ENCODE results near the gene FARP1. TPM values are rescaled to one million over a fixed set of nuclear protein-coding genes. Genes with fewer than 3 reads are reported as not detected.

Gene FARP1
- total and polyA plus RNA-seq, 2 of the 8 experiments (the other 6 are each of a cell fraction or from before 2014, with no cell fraction given), result 24.7 to 104 TPM

- H3K9ac ChIP-seq (replicated peaks in 1 of 4; ENCODE audit: extremely low read depth in 1 of 4, low read depth in 3 of 4, low read length in 3 of 4), result no peak overlapping the region; a peak in 1 of 7 replicates
- POLR2A ChIA-PET (ENCODE audit: partially characterized antibody), result interaction anchor here (0.8 to 1.4 kb wide), 5 partner anchors 8 to 221 kb away, joined by 3 to 4 read pairs (median 3); no protein-coding TSS in a partner anchor
- no peak overlapping the region for H2AFZ ChIP-seq (ENCODE audit: low read length)
- no peak for FAIRE-seq
- H3K14ac ChIP-seq (ENCODE audit: insufficient read length), result no peak overlapping the region
- H2BK120ac ChIP-seq (replicated peaks; ENCODE audit: low read depth, low read length), result no peak overlapping the region
- no peak overlapping the region for H3K56ac ChIP-seq (replicated peaks; ENCODE audit: insufficient read length, low read depth, low read length)
- no peak for DNase-seq (ENCODE audit: low read depth in 1 of 2, low spot score in 2 of 2)
- H3K4me1 ChIP-seq (replicated peaks in 1 of 4; ENCODE audit: control insufficient read depth in 3 of 4, insufficient read depth in 4 of 4, low read length in 3 of 4), result peaks cover 7 to 21% (median 10%) of the 10 kb centered on the region in 4 experiments
- H3K36me3 ChIP-seq (ENCODE audit: control insufficient read depth in 2 of 4, insufficient read depth in 4 of 4, low read length in 3 of 4), result peaks cover 5 to 58% (median 12%) of the 10 kb centered on the region in 4 experiments; a peak in 6 of 8 replicates
- no peak overlapping the region for H2BK5ac ChIP-seq (ENCODE audit: low read depth, low read length)
- no peak overlapping the region for H2BK15ac ChIP-seq (ENCODE audit: low read length)
- no peak overlapping the region for H3K23ac ChIP-seq (ENCODE audit: insufficient read length)
- no peaks in the 10 kb centered on the region for H3K27me3 ChIP-seq (replicated peaks in 1 of 4; ENCODE audit: control insufficient read depth in 3 of 4, extremely low read depth in 1 of 4, insufficient read depth in 3 of 4, low read length in 3 of 4)
- H2BK12ac ChIP-seq (ENCODE audit: low read depth, low read length), result no peak overlapping the region
- H4K91ac ChIP-seq (replicated peaks; ENCODE audit: insufficient read length, low read length), result no peak overlapping the region
- no peaks in the 10 kb centered on the region; the same call in 1 of the 2 replicates for H3K79me1 ChIP-seq (ENCODE audit: low read depth, low read length)
- no peak overlapping the region for H3K4me3 ChIP-seq (ENCODE audit: extremely low read depth in 1 of 4, insufficient read depth in 2 of 4, low read depth in 3 of 4, low read length in 4 of 4)
- no peaks in the 10 kb centered on the region for H3K9me3 ChIP-seq (ENCODE audit: insufficient read depth in 2 of 2, low read depth in 1 of 2, low read length in 1 of 2)
- no peak overlapping the region for H2AK5ac ChIP-seq (ENCODE audit: low read depth, low read length)
- no peaks in the 10 kb centered on the region for H3K23me2 ChIP-seq (ENCODE audit: low read depth, low read length)
- no peaks in the 10 kb centered on the region for H3K79me2 ChIP-seq (ENCODE audit: control insufficient read depth in 1 of 2, insufficient read depth in 2 of 2, low read length in 2 of 2)
- H3K27ac ChIP-seq (ENCODE audit: low read depth, low read length), result no peak overlapping the region; the same call in 1 of the 2 replicates
- 69% methylated on average over 1 of the region's 1 CpG; no CpG with 5 or more reads in 1 of the 2 experiments for WGBS, 2 experiments (ENCODE audit: extremely low coverage in 1 of 2, insufficient coverage in 1 of 2, insufficient read length in 1 of 2, insufficient replicate concordance in 2 of 2, low coverage in 1 of 2, low lambda C conversion rate in 2 of 2, missing lambda C conversion rate in 1 of 2)
- CTCF ChIA-PET (ENCODE audit: partially characterized antibody), result interaction anchor here (0.7 to 3.6 kb wide), 21 partner anchors 9 to 417 kb away, joined by 3 to 27 read pairs (median 4); no protein-coding TSS in a partner anchor
- no peak overlapping the region for H3K18ac ChIP-seq (ENCODE audit: extremely low read depth, low read length)
- no peak overlapping the region for H3K4ac ChIP-seq (replicated peaks; ENCODE audit: insufficient read length, low read depth, low read length)
- no peak overlapping the region for H3K4me2 ChIP-seq (ENCODE audit: insufficient read depth in 1 of 2, low read depth in 2 of 2, low read length in 2 of 2)
- H2BK20ac ChIP-seq (ENCODE audit: low read length), result no peak overlapping the region
- no peak overlapping the region for H4K8ac ChIP-seq (ENCODE audit: extremely low read depth, insufficient read depth, low read length)
- H4K20me1 ChIP-seq (replicated peaks in 1 of 2; ENCODE audit: control insufficient read depth in 1 of 2, insufficient read depth in 2 of 2, low read length in 2 of 2), result peaks cover 11 to 15% of the 10 kb centered on the region in 2 experiments
- H4K5ac ChIP-seq (ENCODE audit: insufficient read length, low read depth, low read length), result no peak overlapping the region
- TF ChIP-seq HDAC2 (IDR thresholded peaks at IDR 0.05; ENCODE audit: borderline replicate concordance in 1 of 2, low read depth in 2 of 2, low read length in 2 of 2) (no peak), CTBP2 (IDR thresholded peaks at IDR 0.05; ENCODE audit: borderline replicate concordance, insufficient read depth, insufficient read length, low read length) (no peak), RNF2 (IDR thresholded peaks at IDR 0.05; ENCODE audit: borderline replicate concordance, low read depth, low read length, missing control alignments, poor library complexity, severe bottlenecking) (no peak), EZH2 (IDR thresholded peaks at IDR 0.05; ENCODE audit: low read depth, low read length, severe bottlenecking) (no peak), POU5F1 (IDR thresholded peaks at IDR 0.05; ENCODE audit: low read depth, low read length) (no peak), SIRT6 (IDR thresholded peaks at IDR 0.05; ENCODE audit: low read length) (no peak), GTF2F1 (IDR thresholded peaks at IDR 0.05; ENCODE audit: borderline replicate concordance, low read depth, low read length) (no peak), SAP30 (IDR thresholded peaks at IDR 0.05; ENCODE audit: insufficient read depth, insufficient replicate concordance, low read length) (no peak), RFX5 (IDR thresholded peaks at IDR 0.05; ENCODE audit: borderline replicate concordance, low read depth, low read length) (no peak), SUZ12 (IDR thresholded peaks at IDR 0.05; ENCODE audit: low read length) (no peak), JUND (IDR thresholded peaks at IDR 0.05; ENCODE audit: low read length) (no peak), SP1 (IDR thresholded peaks at IDR 0.05; ENCODE audit: low read depth, low read length) (no peak), CHD1 (IDR thresholded peaks at IDR 0.05; ENCODE audit: low read depth, low read length) (no peak)
Measured at GRCh38 chr13:98450026-98450425, 307.1 kb downstream of the FARP1 start.

All from H1 (cell line).